ENCODE data around the gene SLC2A4.
A peak's percentile ranks its signal among the peaks of the same experiment; 100 is the strongest.

Gene SLC2A4

GRCh38 chr17:7281074-7281952 is at the start of gene SLC2A4:
Gene SLC2A4 (plus strand): TSS chr17:7281718. CDS start chr17:7281935, 217 bp downstream.
- peak within 1 kb of the TSS; percentile 87 to 90 for H3K27ac ChIP-seq
- no peak for TF ChIP-seq CTCF (IDR thresholded peaks at IDR 0.05)
- DNase-seq (ENCODE audit: low spot score) = peak; percentile 95
- H3K4me3 ChIP-seq = peak within 1 kb of the TSS; percentile 71

GRCh38 chr17:7232114-7232513 is 49.4 kb upstream of the SLC2A4 start:
- peak overlapping the region; percentile 24 for H3K4me3 ChIP-seq
- no peak for DNase-seq (ENCODE audit: low spot score)
- no peak overlapping the region for H3K27ac ChIP-seq
- no peak for TF ChIP-seq CTCF (IDR thresholded peaks at IDR 0.05)

GRCh38 chr17:7233701-7234082 is 47.8 kb upstream of the SLC2A4 start:
- DNase-seq (ENCODE audit: low spot score) = no peak

GRCh38 chr17:7234083-7234951 is 47.2 kb upstream of the SLC2A4 start, which contains the start of gene DVL2:
Gene DVL2 (minus strand): TSS chr17:7234517. CDS start chr17:7234262, 255 bp downstream.
- peak within 1 kb of the TSS; percentile 90 to 91 for H3K27ac ChIP-seq
- TF ChIP-seq CTCF (IDR thresholded peaks at IDR 0.05) = no peak
- peak; percentile 96 for DNase-seq (ENCODE audit: low spot score)

More at GRCh38 chr17:7233701-7234082, 47.8 kb upstream of the SLC2A4 start:
- Histone ChIP-seq H3K4me3 (peak overlapping the region; percentile 93), H3K27ac (peak overlapping the region; percentile 90 to 91)
- no peak for TF ChIP-seq CTCF (IDR thresholded peaks at IDR 0.05)

GRCh38 chr17:7235693-7236665 is 45.5 kb upstream of the SLC2A4 start:
- no peak for TF ChIP-seq CTCF (IDR thresholded peaks at IDR 0.05)
- DNase-seq (ENCODE audit: low spot score) = no peak
- no peak overlapping the region for H3K4me3 ChIP-seq
- H3K27ac ChIP-seq = no peak overlapping the region

More at GRCh38 chr17:7234083-7234951, 47.2 kb upstream of the SLC2A4 start, which contains the start of gene DVL2:
- H3K4me3 ChIP-seq = peak within 1 kb of the TSS; percentile 93

- Histone ChIP-seq H3K4me3 (no peak overlapping the region), H3K27ac (peak overlapping the region in 1 of 2 donors; percentile 99)
- no peak for TF ChIP-seq CTCF (IDR thresholded peaks at IDR 0.05)
- no peak for DNase-seq (ENCODE audit: low spot score)
Measured at GRCh38 chr17:7236808-7237207, 44.7 kb upstream of the SLC2A4 start.
